Measurements from ENCODE around the gene LRRC9. TPM values are rescaled to one million over a fixed set of nuclear protein-coding genes. Genes with fewer than 3 reads are reported as not detected.

Gene LRRC9
- not detected for total RNA-seq

DNA sequence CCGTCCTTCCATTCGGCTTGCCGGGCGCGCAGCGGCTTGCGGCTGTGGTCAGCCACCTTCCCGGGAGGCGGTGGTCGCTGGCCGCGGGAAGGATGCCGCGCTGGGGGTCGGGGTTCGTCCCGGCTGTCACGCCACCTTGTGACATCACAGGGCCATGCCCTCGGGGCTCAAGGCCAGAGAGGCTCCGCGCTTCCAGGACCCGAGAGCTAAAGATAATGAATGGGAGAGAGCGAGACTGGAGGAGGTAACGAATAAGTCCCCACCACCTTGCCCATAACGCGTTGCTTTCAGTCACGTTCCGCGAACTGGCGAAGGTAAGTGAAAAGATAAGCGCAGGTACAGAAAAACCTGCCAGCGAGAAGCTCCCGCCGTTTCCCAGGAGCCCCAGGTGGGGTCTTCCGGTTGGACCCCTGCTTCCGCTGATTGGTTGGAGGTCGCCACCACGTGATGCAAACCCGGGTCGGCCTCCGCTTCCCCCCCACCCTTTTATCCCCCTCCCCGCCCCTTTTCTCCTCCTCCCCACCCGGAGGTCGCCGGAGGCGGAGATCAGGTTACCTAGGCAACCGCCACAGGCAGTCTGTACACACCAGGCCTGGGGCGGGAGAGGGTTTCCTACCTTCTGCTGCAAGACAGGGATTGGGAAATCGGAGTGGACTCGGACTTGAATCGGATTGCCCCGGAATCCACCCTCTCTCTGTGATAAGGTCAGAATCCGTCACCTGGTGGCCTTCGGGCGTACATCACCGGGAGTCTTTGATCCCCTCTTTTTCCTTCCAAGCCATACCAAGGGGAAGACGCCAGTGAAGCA, at the start of gene LRRC9:
Gene LRRC9, plus strand, starts transcription at position 575 of the 808 bp plus-strand sequence.
- CTCF ChIA-PET = interaction anchor here (0.6 kb wide), 1 partner anchor 22 kb away, joined by 3 read pairs; no protein-coding TSS in a partner anchor
- H3K27ac Mint-ChIP-seq = no peak within 1 kb of the TSS
- H3K4me3 Mint-ChIP-seq = peak within 1 kb of the TSS; percentile 60
- peaks cover 27% of the 10 kb centered on the region for H3K27me3 Mint-ChIP-seq (ENCODE audit: low read depth)
- POLR2A ChIA-PET = no interaction called here
- peak; percentile 49 for ATAC-seq
- H3K4me1 Mint-ChIP-seq (ENCODE audit: low read depth) = peaks cover 11% of the 10 kb centered on the region
- peak; percentile 26 for DNase-seq
- no peaks in the 10 kb centered on the region for H3K36me3 Mint-ChIP-seq (ENCODE audit: low read depth)
- no peaks in the 10 kb centered on the region for H3K9me3 Mint-ChIP-seq (ENCODE audit: insufficient read depth)

DNA sequence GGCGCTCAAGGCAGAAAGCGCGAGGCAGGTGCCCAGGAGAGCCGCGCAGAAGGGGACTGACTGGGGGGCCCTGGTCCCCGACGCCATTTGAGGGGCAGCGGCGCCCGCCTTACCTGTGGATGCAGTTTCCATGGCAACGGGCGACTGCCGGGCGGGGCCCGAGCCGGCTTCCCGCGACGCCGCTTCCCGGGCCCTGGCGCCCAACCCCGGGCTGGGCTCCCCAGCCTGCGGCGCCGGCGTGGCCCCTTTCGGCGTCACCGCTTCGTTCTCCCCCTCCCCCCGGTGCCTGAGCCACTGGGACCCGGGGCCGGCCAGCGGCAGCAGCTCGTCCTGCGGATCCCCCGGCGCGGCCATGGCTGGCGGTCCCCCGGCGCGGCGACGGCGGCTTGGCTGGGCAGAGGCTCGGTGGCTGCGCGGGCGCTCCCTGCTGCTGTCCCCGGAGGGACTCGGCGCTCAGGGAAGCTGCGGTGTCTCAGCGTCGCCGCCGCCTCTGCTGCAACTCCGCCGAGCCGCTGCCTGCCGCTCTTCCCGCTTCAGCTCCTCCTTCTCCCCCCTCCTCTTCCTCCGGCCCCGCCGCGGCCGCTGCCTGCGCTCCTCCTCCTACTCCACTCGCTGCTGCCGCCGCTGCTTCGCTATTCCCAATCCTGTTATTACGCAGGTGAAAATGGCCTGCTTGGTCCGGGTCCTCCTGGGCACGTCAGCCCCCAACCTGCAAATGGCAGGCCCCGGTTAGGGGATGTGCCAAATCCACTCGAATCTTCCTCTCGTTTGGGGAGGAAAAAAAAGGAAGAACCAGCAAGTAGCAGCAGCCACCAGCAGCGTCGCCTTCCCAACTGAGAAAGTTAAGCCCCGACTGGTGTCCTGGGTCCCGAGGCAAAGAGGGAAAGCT, 49.4 kb upstream of the LRRC9 start, which contains the start of gene RTN1:
Gene RTN1, minus strand, starts transcription at position 500 of the 889 bp plus-strand sequence. Its CDS starts 146 bp downstream, at position 354.
- DNase-seq = peak; percentile 30
- ChIA-PET CTCF (no interaction called here), POLR2A (no interaction called here)
- Mint-ChIP-seq H3K27ac (no peak within 1 kb of the TSS), H3K9me3 (ENCODE audit: insufficient read depth) (no peaks in the 10 kb centered on the region), H3K27me3 (ENCODE audit: low read depth) (peaks cover 47% of the 10 kb centered on the region), H3K4me3 (peak within 1 kb of the TSS; percentile 71), H3K4me1 (ENCODE audit: low read depth) (peaks cover 6% of the 10 kb centered on the region), H3K36me3 (ENCODE audit: low read depth) (no peaks in the 10 kb centered on the region)
- peak; percentile 86 for ATAC-seq

DNA sequence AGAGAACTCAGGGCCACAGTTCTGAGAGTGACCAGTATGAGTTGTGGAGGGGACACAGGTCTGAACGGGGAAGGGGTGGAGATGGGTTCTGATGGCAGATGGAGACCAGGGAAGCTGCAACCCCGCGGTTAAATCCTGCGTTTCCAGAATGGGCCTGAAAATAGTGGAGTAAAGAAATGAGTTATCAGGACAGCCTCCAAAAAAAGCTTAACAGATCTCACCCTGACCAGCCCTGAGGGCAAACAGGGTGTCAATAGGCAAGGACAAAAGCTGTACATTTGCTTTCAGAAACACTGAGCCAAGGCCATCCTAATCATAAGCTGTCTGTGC, 48.8 kb upstream of the LRRC9 start:
- CTCF ChIA-PET = no interaction called here
- H3K27ac Mint-ChIP-seq = no peak overlapping the region
- no peak for ATAC-seq

DNA sequence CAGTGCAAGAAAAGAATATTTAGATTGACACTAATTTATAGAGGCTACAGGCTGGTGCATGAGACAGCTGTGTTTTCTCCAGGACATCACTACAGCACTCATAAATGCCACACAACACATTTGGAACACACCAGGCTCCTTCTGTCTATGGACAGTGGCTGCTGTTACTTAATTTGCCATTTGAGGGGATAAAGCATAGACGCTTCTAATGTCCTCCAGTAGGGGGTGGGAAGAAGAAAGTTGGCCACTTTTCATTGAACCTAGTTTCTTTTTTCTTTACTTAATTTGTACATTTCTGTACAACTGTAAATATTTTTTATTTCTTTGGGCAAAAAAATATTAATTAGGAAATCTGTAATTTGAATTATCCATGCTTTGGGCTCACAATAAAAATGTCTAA, 37.0 kb upstream of the LRRC9 start:
- CTCF ChIA-PET = no interaction called here
- ATAC-seq (no peak), DNase-seq (no peak)
- Mint-ChIP-seq H3K27ac (no peak overlapping the region), H3K4me3 (no peak overlapping the region), H3K27me3 (ENCODE audit: low read depth) (peaks cover 16% of the 10 kb centered on the region), H3K4me1 (ENCODE audit: low read depth) (no peaks in the 10 kb centered on the region), H3K36me3 (ENCODE audit: low read depth) (no peaks in the 10 kb centered on the region), H3K9me3 (ENCODE audit: insufficient read depth) (no peaks in the 10 kb centered on the region)
- POLR2A ChIA-PET = no interaction called here

More for the DNA sequence above, 48.8 kb upstream of the LRRC9 start:
- Mint-ChIP-seq H3K36me3 (ENCODE audit: low read depth) (no peaks in the 10 kb centered on the region), H3K9me3 (ENCODE audit: insufficient read depth) (no peaks in the 10 kb centered on the region), H3K4me3 (peak overlapping the region; percentile 71), H3K27me3 (ENCODE audit: low read depth) (peaks cover 44% of the 10 kb centered on the region), H3K4me1 (ENCODE audit: low read depth) (peaks cover 6% of the 10 kb centered on the region)
- DNase-seq = no peak
- POLR2A ChIA-PET = no interaction called here

DNA sequence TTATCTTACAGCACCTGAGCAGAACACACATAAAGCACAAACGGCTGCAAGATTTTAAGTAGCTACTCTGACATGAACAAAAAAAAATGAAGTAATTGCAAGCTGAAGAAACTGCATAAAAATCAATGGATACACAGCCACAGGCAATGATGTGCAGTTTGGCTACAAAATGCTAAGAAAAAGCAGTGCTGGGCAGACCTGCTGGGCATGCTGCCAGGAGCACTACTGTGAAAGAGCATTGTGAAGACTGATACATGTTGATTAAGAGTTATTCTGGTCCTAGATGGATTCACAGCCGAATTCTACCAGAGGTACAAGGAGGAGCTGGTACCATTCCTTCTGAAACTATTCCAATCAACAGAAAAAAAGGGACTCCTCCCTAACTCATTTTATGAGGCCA, 29.3 kb upstream of the LRRC9 start:
- DNase-seq (no peak), ATAC-seq (no peak)
- ChIA-PET POLR2A (no interaction called here), CTCF (no interaction called here)
- Mint-ChIP-seq H3K27ac (no peak overlapping the region), H3K4me3 (no peak overlapping the region), H3K9me3 (ENCODE audit: insufficient read depth) (no peaks in the 10 kb centered on the region), H3K4me1 (ENCODE audit: low read depth) (no peaks in the 10 kb centered on the region), H3K27me3 (ENCODE audit: low read depth) (peaks cover 10% of the 10 kb centered on the region), H3K36me3 (ENCODE audit: low read depth) (no peaks in the 10 kb centered on the region)

DNA sequence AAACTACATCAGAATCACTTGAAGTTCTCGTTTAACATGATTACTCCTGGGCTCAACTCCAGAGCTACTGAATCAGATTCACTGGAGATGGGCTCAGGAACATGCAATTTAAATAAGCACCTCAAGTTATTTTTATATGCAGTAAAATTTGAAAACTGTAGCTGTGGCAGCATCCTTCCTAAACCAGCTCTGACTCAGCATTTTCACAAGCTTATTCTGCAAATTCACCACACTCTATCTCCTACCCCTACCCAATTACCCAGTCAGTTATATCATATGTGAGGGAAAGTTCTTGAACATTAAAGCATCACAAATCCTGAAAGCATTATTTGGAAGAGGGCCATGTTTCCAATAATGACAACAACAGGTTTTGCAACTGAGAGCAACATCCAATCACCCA, 24.2 kb upstream of the LRRC9 start:
- Mint-ChIP-seq H3K4me3 (no peak overlapping the region), H3K36me3 (ENCODE audit: low read depth) (no peaks in the 10 kb centered on the region), H3K27ac (no peak overlapping the region), H3K4me1 (ENCODE audit: low read depth) (no peaks in the 10 kb centered on the region), H3K9me3 (ENCODE audit: insufficient read depth) (no peaks in the 10 kb centered on the region), H3K27me3 (ENCODE audit: low read depth) (peaks cover 10% of the 10 kb centered on the region)
- POLR2A ChIA-PET = no interaction called here
- ATAC-seq (no peak), DNase-seq (no peak)
- CTCF ChIA-PET = no interaction called here

DNA sequence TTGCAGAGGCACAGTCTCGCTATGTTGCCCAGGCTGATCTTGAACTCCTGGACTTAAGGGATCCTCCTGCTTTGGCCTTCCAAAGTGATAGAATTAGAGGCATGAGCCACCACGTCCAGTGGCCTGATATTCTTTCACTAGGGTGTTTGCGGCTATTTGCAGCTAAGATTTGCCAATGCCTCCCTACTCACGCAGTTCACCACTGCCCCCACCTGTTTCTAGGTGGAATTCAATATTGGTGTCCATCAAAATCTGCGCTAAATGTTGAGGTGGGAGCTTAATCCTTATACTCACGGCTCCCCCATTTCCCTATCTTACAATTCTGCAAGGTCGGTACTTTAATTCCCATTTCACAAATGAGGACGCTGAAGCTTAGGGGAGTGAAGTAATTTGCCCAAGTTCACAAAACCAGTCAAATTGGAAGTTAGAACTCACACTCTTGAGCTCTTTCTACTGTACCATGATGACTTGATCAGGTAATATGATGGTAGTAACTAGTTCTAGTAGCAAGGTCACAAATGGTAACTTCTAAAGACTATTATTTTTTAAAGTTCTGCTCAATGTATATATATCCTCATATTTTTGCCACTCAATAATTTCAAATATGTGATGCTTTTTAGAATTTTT, 22.1 kb upstream of the LRRC9 start:
- no peaks in the 10 kb centered on the region for H3K9me3 Mint-ChIP-seq (ENCODE audit: insufficient read depth)
- H3K27ac Mint-ChIP-seq = no peak overlapping the region
- ATAC-seq (no peak), DNase-seq (no peak)
- H3K4me1 Mint-ChIP-seq (ENCODE audit: low read depth) = no peaks in the 10 kb centered on the region
- H3K27me3 Mint-ChIP-seq (ENCODE audit: low read depth) = peaks cover 11% of the 10 kb centered on the region
- no peak overlapping the region for H3K4me3 Mint-ChIP-seq
- POLR2A ChIA-PET = no interaction called here
- H3K36me3 Mint-ChIP-seq (ENCODE audit: low read depth) = no peaks in the 10 kb centered on the region
- CTCF ChIA-PET = interaction anchor here (0.6 to 2.9 kb wide), 7 partner anchors 13 to 391 kb away, joined by 3 to 10 read pairs (median 4); partner anchors contain the start of gene LRRC9

DNA sequence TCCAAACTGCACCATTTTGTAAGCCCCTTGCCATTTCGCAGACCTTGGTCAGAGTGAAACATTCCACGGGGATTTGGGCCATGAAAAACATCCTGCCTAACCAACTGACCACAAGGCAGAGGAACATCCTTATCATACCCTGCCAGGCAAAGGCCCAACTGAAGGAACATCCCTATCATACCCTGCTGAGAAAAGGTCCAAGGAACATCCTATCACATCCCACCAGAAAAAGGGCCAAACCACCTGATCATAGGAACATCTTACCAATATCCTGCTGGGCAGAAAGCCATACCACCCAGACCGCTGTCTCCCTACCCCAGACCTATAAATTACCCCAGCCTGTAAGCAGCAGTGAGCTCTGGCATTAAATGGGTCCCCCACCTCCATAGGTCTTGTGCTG, 19.4 kb upstream of the LRRC9 start:
- Mint-ChIP-seq H3K27ac (no peak overlapping the region), H3K4me1 (ENCODE audit: low read depth) (no peaks in the 10 kb centered on the region), H3K27me3 (ENCODE audit: low read depth) (peaks cover 11% of the 10 kb centered on the region), H3K36me3 (ENCODE audit: low read depth) (no peaks in the 10 kb centered on the region), H3K4me3 (no peak overlapping the region), H3K9me3 (ENCODE audit: insufficient read depth) (no peaks in the 10 kb centered on the region)
- CTCF ChIA-PET = no interaction called here
- DNase-seq = no peak
- no peak for ATAC-seq
- POLR2A ChIA-PET = no interaction called here

DNA sequence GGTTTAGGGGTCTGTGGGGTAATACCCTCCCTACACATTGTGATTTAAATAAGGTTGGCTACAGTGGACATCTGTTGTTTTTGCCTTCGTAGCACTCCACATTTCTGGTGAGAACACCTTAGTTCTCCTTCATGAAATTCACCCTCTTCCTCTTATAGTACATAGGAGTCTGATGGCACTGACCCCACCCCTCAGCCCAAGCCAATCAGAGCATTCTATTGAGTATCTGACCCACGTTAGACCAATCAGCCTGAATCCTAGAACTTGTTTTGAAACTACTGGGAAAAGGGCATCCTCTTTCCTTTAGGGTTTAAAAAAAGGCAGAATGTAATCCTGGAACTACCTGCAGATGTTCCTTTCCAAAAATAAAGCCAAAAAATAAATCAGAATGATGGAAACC, 15.8 kb upstream of the LRRC9 start:
- H3K36me3 Mint-ChIP-seq (ENCODE audit: low read depth) = no peaks in the 10 kb centered on the region
- CTCF ChIA-PET = interaction anchor here (1.0 to 1.1 kb wide), 2 partner anchors 14 to 60 kb away, joined by 3 to 4 read pairs; no protein-coding TSS in a partner anchor
- no peak overlapping the region for H3K27ac Mint-ChIP-seq
- DNase-seq (no peak), ATAC-seq (no peak)
- H3K4me1 Mint-ChIP-seq (ENCODE audit: low read depth) = no peaks in the 10 kb centered on the region
- H3K4me3 Mint-ChIP-seq = no peak overlapping the region
- peaks cover 6% of the 10 kb centered on the region for H3K27me3 Mint-ChIP-seq (ENCODE audit: low read depth)
- H3K9me3 Mint-ChIP-seq (ENCODE audit: insufficient read depth) = no peaks in the 10 kb centered on the region
- POLR2A ChIA-PET = no interaction called here

DNA sequence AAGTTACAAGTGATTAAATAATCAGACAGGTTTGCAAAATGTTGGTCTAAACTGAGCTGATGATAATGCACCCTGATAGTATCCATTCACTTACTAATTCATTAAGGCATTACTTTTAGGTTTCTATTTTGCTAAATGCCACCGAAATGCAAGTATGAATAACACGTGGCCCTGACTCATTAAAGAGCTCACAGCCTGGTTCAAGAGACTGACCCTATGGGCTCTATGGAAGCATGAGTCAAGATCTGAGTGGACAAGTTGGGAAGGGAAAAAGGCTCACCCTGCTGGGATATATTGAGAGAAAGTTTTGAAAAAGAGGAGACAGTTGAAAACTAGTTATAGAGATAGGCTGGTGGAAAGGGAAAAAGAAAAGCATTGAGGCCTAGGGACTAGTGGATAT, 14.8 kb upstream of the LRRC9 start:
- DNase-seq (no peak), ATAC-seq (no peak)
- Mint-ChIP-seq H3K9me3 (ENCODE audit: insufficient read depth) (no peaks in the 10 kb centered on the region), H3K27me3 (ENCODE audit: low read depth) (peaks cover 10% of the 10 kb centered on the region), H3K4me1 (ENCODE audit: low read depth) (no peaks in the 10 kb centered on the region), H3K36me3 (ENCODE audit: low read depth) (no peaks in the 10 kb centered on the region), H3K27ac (no peak overlapping the region), H3K4me3 (no peak overlapping the region)
- POLR2A ChIA-PET = no interaction called here
- CTCF ChIA-PET = interaction anchor here (1.0 to 1.1 kb wide), 2 partner anchors 13 to 59 kb away, joined by 3 to 4 read pairs; no protein-coding TSS in a partner anchor

DNA sequence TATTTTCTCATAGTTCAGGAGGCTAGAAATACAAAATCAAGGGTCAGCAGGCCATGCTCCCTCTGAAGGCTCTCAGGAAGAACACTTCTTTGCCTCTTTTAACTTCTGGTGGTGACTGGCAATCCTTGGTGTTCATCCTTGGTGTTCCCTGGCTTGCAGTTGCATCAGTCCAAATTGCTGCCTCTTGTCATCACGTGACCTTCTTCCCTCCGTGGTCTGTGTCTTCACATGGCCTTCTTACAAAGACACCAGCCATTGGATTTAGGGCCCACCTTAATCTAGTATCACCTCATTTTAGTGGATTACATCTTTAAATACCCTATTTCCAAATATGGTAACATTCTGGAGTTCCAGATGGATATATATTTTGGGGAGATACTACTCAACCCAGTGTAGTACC, 7.5 kb upstream of the LRRC9 start:
- H3K9me3 Mint-ChIP-seq (ENCODE audit: insufficient read depth) = no peaks in the 10 kb centered on the region
- H3K4me1 Mint-ChIP-seq (ENCODE audit: low read depth) = no peaks in the 10 kb centered on the region
- no peak overlapping the region for H3K4me3 Mint-ChIP-seq
- no peak overlapping the region for H3K27ac Mint-ChIP-seq
- no peaks in the 10 kb centered on the region for H3K36me3 Mint-ChIP-seq (ENCODE audit: low read depth)
- H3K27me3 Mint-ChIP-seq (ENCODE audit: low read depth) = peaks cover 13% of the 10 kb centered on the region
- ATAC-seq (no peak), DNase-seq (no peak)
- CTCF ChIA-PET = no interaction called here
- POLR2A ChIA-PET = no interaction called here

DNA sequence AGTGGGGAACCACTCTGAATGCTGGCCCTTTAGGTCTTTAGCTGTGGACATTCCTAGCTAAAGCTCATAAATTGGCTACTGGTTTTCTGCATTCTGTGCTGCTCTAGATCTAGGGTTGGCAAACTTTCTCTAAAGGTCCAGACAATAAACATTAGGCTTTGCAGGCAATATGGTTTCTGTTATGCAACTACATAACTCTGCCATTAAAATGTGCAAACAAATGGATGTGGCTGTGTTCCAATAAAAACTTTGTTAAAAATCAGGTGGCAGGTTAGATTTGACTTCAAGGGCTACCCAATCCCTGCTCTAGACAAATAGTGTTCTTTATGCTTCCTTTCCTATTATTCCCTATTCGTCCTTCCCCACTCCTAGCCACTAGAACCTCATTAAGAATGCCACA, 6.8 kb upstream of the LRRC9 start:
- Mint-ChIP-seq H3K4me3 (no peak overlapping the region), H3K9me3 (ENCODE audit: insufficient read depth) (no peaks in the 10 kb centered on the region), H3K4me1 (ENCODE audit: low read depth) (no peaks in the 10 kb centered on the region), H3K27me3 (ENCODE audit: low read depth) (peaks cover 13% of the 10 kb centered on the region), H3K27ac (no peak overlapping the region), H3K36me3 (ENCODE audit: low read depth) (no peaks in the 10 kb centered on the region)
- ATAC-seq (no peak), DNase-seq (no peak)
- ChIA-PET POLR2A (no interaction called here), CTCF (no interaction called here)

Data from activated CD8-positive, alpha-beta T cell treated with anti-CD3 and anti-CD28 coated beads, Interleukin-2, amount 10 ng/mL, durations not matched to agents 7 days and 5 days (primary cell).